ENCODE results near the gene BMPER. TPM values are rescaled to one million over a fixed set of nuclear protein-coding genes. Genes with fewer than 3 reads are reported as not detected.

BMPER gene
- total and polyA plus RNA-seq, 2 donors from 2014 or later: 0.60 to 0.80 TPM

- Histone ChIP-seq H3K9me3 (ENCODE audit: control insufficient read depth in 2 of 3, insufficient read depth in 1 of 3, low read length in 3 of 3) (no peaks in the 10 kb centered on the region), H3K36me3 (ENCODE audit: control insufficient read depth in 2 of 3, insufficient read depth in 3 of 3, low read length in 3 of 3) (no peaks in the 10 kb centered on the region), H3K27me3 (ENCODE audit: control insufficient read depth, insufficient read depth, low read length) (no peaks in the 10 kb centered on the region), H3K4me3 (ENCODE audit: low read length in 3 of 3) (no peak overlapping the region), H3K4me1 (ENCODE audit: control insufficient read depth in 2 of 3, insufficient read depth in 2 of 3, low read depth in 1 of 3, low read length in 3 of 3) (no peaks in the 10 kb centered on the region), H3K27ac (ENCODE audit: low read depth in 2 of 2, low read length in 2 of 2) (no peak overlapping the region), H3K9ac (ENCODE audit: low read length in 3 of 3) (no peak overlapping the region)
- FAIRE-seq: no peak
- TF ChIP-seq CTCF (IDR thresholded peaks at IDR 0.05; ENCODE audit: borderline replicate concordance, extremely low read depth, insufficient read depth): no peak
- DNase-seq: no peak
- intact Hi-C loops (cut with DNase I): no loop called here
These were observed 121.3 kb downstream of the BMPER start for GRCh38 chr7:34026481-34027190.

GRCh38 chr7:34031156-34031555, 125.8 kb downstream of the BMPER start:
- no peak for TF ChIP-seq CTCF (IDR thresholded peaks at IDR 0.05; ENCODE audit: borderline replicate concordance, extremely low read depth, insufficient read depth)
- Histone ChIP-seq H3K27ac (ENCODE audit: low read depth in 2 of 2, low read length in 2 of 2) (no peak overlapping the region), H3K27me3 (ENCODE audit: control insufficient read depth, insufficient read depth, low read length) (no peaks in the 10 kb centered on the region), H3K4me1 (ENCODE audit: control insufficient read depth in 2 of 3, insufficient read depth in 2 of 3, low read depth in 1 of 3, low read length in 3 of 3) (no peaks in the 10 kb centered on the region), H3K4me3 (ENCODE audit: low read length in 3 of 3) (no peak overlapping the region), H3K9me3 (ENCODE audit: control insufficient read depth in 2 of 3, insufficient read depth in 1 of 3, low read length in 3 of 3) (no peaks in the 10 kb centered on the region), H3K36me3 (ENCODE audit: control insufficient read depth in 2 of 3, insufficient read depth in 3 of 3, low read length in 3 of 3) (no peaks in the 10 kb centered on the region), H3K9ac (ENCODE audit: low read length in 3 of 3) (no peak overlapping the region)
- intact Hi-C loops (cut with DNase I): no loop called here
- DNase-seq (no peak), FAIRE-seq (no peak)

- Histone ChIP-seq H3K4me1 (ENCODE audit: control insufficient read depth in 2 of 3, insufficient read depth in 2 of 3, low read depth in 1 of 3, low read length in 3 of 3) (no peaks in the 10 kb centered on the region), H3K4me3 (ENCODE audit: low read length in 3 of 3) (no peak overlapping the region), H3K9ac (ENCODE audit: low read length in 3 of 3) (no peak overlapping the region), H3K36me3 (ENCODE audit: control insufficient read depth in 2 of 3, insufficient read depth in 3 of 3, low read length in 3 of 3) (no peaks in the 10 kb centered on the region), H3K9me3 (ENCODE audit: control insufficient read depth in 2 of 3, insufficient read depth in 1 of 3, low read length in 3 of 3) (no peaks in the 10 kb centered on the region), H3K27ac (ENCODE audit: low read depth in 2 of 2, low read length in 2 of 2) (no peak overlapping the region), H3K27me3 (ENCODE audit: control insufficient read depth, insufficient read depth, low read length) (no peaks in the 10 kb centered on the region)
- FAIRE-seq (no peak), DNase-seq (no peak)
- intact Hi-C loops (cut with DNase I): no loop called here
- no peak for TF ChIP-seq CTCF (IDR thresholded peaks at IDR 0.05; ENCODE audit: borderline replicate concordance, extremely low read depth, insufficient read depth)
These were observed 129.4 kb downstream of the BMPER start for GRCh38 chr7:34034728-34035127.
